ENCODE results near the gene SPATA31D1.
"Not testable (repeated sequence)": the region's sequence is repeated elsewhere in the genome, so short reads cannot be mapped to it uniquely, and the experiment has no call there.

The SPATA31D1 gene

DNA sequence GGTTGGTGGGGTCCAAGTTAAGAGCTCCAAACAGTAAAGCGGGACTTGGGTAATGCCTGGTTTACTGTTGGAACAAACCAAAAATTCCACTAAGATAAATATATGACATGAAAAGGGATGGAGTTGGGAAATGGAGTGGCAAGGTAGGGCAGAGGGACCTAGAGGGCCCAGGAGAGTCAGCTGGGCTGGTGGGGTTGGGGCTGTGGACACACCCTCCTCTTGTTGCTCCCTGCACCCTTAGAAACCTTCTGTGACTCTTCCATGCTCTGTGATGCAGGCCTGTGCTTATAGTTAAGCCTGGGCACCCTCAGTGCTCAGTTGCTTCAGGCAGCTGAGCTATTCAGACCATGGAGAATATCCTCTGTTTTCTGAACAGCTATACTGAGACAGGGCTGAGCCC is at the start of gene SPATA31D1:
TSS of gene SPATA31D1 (plus strand) at position 301 of the 400 bp plus-strand sequence. CDS start at position 348, 47 bp downstream.
- not testable (repeated sequence) for DNase-seq (ENCODE audit: low read depth)

DNA sequence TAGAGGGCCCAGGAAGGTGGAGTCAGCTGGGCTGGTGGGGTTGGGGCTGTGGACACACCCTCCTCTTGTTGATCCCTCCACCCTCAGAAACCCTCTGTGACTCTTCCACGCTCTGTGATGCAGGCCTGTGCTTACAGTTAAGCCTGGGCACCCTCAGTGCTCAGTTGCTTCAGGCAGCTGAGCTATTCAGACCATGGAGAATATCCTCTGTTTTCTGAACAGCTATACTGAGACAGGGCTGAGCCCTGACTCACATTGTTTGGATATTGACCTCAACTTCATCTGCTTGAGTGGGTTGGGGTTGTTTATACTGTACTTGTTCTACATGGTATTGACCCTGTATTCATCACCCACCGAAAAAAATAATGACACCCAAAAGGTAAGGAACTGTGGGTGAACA is 45.2 kb upstream of the SPATA31D1 start, which contains the start of gene SPATA31D3:
TSS of gene SPATA31D3 (plus strand) at position 108 of the 400 bp plus-strand sequence. CDS start at position 194, 86 bp downstream.
- not testable (repeated sequence) for DNase-seq (ENCODE audit: low read depth)

DNA sequence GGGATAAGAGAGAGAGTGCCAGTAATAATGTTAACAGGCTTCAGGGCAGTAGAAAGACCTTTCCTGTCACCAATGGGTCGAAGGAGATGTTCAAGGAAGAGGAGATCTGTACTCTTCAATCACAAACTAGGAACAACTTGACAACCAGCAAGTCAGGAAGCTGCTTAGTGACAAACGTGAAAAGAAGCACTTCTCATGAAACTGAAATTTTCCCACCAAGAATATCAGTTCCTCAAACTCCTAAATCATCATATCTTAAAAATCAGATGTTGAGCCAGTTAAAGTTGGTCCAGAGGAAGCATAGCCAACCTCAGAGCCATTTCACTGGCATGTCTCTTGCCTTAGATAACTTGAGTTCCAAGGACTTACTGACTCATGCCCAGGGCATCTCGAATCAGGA is 39.9 kb upstream of the SPATA31D1 start:
- DNase-seq (ENCODE audit: low read depth): not testable (repeated sequence)

DNA sequence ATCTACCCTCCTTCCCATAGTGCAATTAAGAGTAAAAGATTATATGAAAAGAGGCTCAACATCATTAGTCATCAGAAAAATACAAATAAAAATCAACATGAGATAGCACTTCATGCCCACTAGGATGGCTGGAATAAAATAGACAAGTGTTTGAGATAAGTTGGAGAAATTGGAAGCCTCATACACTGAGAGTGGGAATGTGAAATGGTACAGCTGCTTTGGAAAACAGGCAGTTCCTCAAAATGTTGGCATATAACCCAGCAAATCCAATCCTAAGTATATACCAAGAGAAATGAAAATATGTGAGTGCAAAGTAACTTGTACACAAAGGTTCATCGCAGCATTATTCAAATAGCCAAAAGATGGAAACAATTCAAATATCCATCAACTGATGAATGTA is 35.5 kb upstream of the SPATA31D1 start:
- no peak for DNase-seq (ENCODE audit: low read depth)

DNA sequence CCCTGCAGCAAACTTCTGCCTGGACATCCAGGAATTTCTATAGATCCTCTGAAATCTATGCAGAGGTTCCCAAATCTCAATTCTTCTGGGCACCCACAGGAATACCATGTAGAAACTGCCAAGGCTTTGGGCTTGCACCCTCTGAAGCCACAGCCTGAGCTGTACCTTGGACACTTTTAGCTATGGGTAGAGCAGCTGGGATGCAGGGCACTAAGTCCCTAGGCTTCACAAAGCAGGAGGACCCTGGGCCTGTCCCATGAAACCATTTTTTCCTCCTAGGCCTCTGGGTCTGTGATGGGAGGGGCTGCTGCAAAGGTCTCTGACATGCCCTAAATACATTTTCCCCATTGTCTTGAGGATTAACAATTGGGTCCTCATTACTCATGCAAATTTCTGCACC is 32.9 kb upstream of the SPATA31D1 start:
- DNase-seq (ENCODE audit: low read depth): no peak

DNA sequence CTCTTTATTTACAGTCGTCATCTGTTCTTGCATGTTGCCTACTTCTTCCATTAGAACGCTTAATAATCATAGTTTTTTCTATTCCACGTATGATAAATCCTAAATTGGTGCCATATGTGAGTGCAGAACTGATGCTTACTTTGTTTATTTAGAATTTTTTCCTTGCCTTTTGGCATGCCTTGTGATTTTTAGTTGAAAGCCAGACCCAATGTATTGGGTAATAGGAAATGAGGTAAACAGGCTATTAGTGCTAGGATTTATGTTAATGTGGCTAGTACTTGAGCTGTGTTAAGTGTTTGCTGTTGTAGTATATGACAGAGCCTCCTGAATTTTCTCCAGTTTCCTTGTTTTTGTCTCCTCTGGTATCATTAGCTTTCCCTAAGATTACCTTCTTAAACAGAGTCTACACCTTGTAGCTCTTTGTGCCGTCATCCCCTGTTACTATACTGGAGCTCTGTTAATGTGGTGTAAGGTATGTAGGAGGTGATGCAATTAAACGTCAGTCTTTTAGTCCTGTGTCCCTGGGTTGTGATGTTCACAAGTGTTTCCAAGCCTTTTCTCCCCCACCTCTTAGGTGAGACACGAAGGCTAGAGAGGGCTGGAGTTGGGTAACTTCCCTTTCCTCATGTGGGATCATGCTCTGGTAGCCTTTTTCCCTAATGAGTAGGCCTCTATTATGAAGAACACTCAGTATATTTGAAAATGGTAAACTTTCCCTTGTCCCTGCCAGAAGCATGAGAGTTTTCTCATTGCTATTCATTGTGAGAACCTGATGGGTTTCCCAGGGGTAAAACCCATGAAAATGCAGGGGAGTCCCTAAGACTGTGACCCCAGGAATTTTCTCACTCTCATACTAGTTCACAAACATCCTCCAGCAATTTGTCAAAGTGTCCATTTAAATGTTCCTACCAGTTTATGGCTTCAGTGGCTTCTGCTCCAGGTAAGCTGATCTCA is 24.1 kb upstream of the SPATA31D1 start:
- no peak for DNase-seq (ENCODE audit: low read depth)

DNA sequence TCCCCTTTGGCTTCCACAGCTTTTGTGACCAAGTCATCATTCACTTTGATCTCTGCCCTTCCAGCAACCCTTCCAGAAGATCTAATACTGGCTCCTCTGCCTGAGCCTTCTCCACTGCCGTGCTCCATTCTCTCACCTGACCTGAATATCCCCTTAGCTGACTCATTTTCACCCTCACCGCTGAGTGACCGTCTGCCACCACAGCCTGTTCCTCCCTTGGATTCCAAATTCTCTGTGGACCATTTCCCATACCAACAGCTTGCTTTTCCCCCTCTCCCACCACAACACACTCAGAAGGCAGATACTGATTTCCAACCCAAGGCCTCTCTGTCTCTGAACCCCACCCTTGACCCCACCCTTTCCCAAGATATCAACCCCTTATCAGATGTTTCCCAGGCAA is 20.5 kb upstream of the SPATA31D1 start:
- DNase-seq (ENCODE audit: low read depth): no peak

DNA sequence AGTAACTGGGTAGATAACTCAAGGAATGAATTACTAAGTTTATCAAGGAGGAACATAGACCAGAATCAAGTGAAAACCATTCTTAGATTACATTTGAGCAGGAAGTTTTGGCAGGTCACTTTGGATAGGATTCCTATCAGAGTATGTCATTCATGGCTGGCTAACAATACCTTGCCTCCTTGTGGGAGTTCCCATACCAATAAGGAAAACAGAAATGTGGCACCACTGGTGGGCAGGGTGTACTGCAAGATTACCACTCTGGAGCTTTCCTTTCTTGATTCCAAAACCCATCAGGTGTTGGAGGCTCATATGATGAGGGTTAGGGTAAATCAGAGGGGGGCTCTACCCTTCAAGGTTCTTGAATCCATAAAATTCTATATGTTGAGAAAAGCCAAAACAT is 18.6 kb upstream of the SPATA31D1 start:
- no peak for DNase-seq (ENCODE audit: low read depth)

DNA sequence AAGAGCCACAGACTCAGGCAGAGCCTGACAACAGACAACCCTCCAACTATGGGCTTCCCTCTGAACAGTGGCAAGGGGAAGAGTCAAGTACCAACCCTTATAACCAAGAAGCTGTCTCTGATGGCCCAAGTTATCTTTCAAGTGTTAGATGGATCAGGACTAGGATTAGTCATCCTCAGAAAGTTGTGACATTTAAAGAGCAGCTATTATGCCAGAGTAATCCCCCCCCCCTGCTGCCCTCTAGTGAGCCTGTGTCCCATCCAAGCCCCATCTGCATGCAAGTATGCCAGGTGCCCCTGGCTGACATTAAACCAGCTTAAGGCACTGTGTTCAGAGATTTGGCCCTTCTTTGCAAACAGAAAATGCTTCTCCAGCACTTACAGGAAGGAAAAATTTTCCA is 16.8 kb upstream of the SPATA31D1 start:
- DNase-seq (ENCODE audit: low read depth): no peak

DNA sequence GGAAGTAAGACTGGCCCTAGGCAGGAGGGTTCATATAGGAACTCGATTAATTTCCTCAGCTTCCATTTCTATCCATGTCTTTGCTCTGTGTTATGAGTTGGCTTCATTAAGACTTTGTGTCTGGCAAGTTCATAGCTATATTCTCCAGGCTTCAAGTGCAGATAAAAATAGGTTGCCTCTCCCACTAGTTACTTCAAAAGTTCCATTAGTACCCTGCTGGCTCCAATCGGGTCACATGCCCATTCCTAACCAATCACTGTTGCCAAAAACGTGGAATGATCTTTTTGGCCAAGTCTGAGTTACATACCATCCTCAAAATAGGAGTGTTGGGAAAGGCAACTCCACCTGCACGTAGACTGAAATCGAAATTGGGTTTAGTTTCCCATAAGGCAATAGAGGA is 13.8 kb upstream of the SPATA31D1 start:
- DNase-seq (ENCODE audit: low read depth): no peak

DNA sequence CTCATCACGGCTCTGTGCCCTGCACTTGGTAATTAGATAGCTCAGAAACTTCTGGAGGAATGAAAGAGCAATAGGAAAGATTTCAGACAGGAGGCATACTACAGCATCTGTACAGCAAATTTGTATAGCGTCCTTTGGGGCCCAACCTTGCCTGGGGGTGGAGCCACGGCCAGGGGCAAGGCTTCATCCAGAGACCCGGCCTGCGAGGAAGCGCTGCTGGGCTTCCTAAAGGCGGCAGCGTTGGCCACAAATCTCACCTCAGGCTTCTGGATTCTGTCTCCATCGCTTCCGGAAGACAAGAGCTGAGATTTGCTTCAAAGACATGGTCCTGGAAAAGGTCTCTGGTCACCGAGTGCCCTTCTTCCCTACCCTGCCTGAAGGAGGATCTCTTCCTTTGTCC is 12.2 kb upstream of the SPATA31D1 start:
- no peak for DNase-seq (ENCODE audit: low read depth)

DNA sequence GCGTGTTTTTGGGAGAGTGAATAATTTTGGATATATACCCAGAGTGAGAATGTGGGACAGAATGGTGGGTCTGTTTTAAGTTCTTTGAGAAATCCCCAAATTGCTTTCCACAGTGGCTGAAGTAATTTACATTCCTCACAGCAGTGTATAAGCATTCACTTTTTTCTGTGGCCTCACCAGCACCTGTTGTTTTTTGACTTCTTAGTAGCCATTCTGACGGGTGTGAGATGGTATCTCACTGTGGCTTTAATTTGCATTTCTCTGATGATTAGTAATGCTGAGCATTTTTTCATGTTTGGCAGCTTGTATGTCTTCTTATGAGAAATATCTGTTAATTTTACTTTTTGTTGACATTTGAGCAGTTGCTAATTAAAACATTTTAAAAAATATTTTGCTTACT is 9.4 kb upstream of the SPATA31D1 start:
- DNase-seq (ENCODE audit: low read depth): no peak

DNA sequence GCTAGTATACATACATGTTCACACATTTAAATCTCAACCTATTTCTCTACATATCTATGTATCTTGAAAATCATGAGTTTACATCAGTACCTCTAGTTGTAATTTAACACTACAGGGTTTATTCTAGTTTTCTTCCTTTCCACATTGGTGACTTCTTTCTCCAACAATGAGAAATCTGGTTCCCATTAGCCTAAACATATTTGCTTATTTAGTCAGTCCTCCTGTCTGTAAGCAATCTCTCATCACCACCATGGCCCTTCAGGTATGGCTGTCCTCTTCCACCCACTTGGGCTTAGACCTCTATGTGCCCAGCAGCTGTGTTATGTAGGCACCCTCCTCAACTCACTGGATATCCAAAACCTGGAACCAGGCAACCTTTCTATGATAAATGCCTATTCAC is 8.0 kb upstream of the SPATA31D1 start:
- DNase-seq (ENCODE audit: low read depth): no peak

DNA sequence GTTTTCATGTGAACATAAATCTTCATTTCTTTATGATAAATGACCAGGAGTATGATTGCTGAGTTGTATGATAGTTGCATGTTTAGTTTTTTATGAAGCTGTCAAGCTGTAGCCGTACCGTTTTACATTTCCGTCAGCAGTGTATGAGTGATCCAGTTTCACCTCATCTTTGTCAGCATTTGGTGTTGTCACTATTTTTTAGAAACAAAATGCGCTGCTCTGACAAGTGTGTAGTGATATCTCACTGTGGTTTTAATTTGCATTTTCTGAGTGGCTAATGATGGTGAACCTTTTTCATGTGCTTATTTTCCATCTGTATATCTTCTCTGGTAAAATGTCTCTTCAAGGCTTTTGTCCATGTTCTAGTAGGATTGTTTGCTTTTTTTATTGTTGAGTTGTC is 6.7 kb upstream of the SPATA31D1 start:
- no peak for DNase-seq (ENCODE audit: low read depth)

DNA sequence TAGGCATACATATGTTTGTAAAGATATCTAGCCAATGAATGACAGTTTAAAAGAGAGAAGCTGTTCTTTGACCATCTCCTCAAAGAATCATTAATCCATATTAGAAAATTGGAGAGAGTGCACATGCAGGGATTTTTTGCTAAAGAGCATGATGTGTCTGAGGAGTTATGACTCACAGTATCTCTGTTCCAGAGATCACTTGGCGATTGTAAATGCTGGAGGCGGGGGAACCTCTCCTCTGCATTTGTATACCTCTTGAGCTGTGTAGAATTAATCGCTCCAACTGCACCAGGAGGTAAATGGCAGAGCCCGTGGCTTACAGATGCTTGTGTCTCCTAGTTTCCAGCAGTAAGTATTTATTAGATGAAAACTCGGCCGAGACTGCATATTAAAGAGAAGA is 3.6 kb upstream of the SPATA31D1 start:
- no peak for DNase-seq (ENCODE audit: low read depth)

DNA sequence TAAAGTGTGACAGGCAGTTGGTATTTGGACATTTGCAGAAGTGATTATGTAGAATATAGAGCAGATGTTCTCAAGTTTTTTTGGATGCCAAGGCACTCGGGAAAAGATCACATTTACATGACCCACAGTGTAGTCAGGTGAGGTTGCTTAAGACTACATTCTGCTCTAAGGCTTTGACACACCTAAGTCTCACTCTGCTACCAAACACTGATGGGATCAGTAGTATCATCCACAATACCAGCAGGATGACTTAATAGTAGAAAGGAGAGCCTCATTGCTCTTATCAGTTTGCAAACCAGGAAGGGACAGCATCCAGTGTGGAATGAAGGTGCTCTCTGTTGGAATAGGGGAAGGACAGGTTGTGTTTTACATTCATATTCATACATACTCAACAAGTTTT is 2.5 kb upstream of the SPATA31D1 start:
- DNase-seq (ENCODE audit: low read depth): no peak

DNA sequence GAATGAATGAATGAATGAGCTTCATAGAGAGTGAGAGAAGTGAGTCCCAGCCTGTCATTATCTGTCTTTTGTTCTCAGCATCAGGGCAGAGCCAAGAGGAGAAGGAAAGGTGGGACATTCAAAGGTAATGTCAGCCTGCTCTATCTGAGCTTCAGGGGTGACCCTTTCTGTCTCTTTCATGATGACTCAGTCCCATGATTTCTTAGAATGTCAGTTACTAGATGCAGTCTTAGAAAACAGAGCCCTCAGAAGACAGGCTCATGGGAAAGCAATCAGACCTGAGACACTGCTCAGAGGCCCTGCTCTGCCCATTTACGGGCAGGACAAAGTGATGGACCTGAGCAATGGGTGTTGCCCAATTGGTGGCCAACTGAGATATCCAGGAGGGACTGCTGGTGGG is 1.1 kb downstream of the SPATA31D1 start:
- DNase-seq (ENCODE audit: low read depth): no peak

DNA sequence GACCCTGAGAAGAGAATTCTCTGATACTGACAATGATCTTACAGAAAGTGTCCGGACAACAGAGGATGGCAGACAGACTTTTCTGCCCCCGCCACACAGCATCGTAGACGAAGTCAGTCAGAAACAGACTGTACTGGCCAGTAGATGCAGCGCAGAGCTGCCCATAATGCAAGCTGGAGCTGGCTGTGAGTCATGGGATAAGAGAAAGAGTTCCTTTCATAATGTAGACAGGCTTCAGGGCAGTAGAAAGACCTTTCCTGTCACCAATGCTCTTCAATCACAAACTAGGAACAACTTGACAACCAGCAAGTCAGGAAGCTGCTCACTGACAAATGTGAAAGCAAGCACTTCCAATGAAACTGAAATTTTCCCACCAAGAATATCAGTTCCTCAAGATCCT is 5.1 kb downstream of the SPATA31D1 start:
- DNase-seq (ENCODE audit: low read depth): no peak

DNA sequence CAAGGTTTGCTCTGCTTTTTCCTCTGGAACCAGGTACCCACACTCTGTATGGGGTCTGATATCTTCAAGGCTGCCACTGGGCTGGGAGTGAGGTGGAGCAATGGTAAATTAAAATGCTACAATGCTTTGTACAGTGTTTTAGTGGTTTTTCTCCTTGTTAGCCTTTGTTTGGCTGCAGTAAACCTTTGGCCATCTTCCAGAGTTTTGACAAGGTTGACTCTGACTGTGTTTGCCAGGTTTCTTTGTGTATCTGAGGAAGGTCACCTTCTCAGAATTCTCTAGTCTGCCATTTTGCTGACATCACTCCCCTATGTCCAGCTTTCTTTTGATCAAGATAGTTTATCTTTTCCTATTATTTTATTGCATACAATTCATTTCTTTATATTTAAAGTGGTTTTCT is 11.2 kb downstream of the SPATA31D1 start:
- no peak for DNase-seq (ENCODE audit: low read depth)

DNA sequence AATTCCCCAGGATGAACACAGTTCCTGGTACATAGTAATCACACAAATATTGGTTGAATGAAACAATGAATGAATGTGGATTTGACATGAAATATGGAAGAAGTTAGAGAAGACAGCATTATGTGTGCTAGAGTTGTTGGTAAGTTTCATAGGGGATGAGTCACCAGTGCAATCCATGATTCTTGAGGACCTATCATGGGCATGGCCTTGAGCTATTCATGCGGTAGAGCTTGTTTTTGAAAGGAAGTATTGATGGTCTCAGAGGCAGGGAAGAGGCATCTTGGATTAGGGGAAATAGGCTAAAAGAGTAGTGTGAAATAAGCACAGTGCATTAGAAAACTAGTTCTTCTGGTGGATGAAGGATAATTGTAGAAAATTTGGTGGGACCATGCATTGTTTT is 22.1 kb downstream of the SPATA31D1 start:
- no peak for DNase-seq (ENCODE audit: low read depth)

DNA sequence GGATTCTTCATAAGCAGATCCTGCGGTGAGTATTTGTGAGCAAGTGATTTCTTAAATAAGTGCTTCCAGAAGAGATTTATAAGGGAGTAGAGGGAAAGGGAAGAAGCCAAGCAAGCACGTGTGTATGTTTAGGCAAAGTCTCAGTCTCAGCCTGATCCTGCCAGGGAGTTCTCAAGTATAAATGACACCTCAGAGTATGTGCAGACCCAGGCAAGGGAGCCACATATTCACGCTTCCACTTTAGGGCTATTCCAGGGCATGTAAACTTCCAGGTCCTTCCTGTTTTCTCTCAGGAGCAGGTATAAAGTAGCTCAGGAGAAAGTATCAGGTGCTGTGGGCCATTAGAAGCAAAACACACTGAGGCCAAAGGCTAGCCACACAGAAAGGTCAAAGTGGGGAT is 22.6 kb downstream of the SPATA31D1 start:
- DNase-seq (ENCODE audit: low read depth): no peak

DNA sequence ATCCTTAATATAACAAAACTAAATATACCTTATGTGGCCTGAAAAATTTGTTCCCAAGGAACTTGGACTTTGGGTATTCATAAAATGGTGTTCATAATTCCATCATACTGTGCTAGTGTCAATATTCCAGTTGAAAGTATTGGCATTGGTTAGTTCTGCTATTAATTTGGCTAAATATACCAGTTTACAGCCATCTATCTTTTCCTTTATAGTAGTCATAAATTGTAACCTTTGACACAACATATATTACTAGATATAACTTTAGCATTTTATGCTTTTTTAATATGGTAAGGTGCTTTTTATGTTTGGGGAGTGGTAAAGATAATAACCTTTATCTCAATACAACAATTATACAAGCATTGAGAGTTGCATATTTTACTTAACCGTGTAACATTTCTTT is 23.7 kb downstream of the SPATA31D1 start:
- no peak for DNase-seq (ENCODE audit: low read depth)

DNA sequence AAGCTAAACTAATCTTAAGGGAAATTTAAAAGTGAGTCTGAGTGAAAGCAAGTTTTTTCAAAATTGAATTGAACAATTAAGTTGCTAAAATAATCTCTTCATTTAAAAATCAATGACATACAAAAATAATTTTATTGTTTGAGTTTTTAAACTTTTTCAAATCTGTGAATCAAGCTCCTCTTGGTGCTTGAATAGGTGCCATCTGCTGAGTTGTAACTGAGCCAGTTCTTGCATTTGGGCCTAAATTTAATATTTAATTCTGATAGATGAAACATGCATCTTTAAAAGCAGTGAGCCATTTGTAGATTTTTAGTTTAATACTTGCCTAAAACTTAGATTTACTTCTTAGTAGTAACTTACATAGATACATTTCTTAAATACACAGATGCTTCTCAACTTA is 31.8 kb downstream of the SPATA31D1 start:
- no peak for DNase-seq (ENCODE audit: low read depth)

DNA sequence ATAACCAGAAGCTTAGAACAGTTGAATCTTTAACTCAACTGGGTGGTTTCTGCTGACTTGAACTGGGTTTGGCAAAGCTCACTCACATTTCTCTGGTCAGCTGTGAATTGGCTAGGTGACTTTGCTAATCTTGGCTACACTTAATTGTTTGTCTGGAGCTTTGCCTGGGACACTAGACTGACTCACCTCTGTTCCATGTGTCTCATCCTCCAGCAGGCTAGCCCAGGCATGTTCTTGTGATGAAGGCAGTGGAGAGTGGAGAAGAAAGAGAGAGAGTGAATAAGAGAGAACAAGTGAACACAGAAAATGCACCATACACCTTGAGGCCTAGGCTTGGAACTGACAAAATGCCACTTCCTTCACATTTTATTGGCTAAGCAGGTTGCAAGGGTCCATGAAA is 32.6 kb downstream of the SPATA31D1 start:
- no peak for DNase-seq (ENCODE audit: low read depth)

Data from stimulated activated CD4-positive, alpha-beta T cell treated with anti-CD3 and anti-CD28 coated beads, Interleukin-2, amount 100 ng/mL, for 4 hours (primary cell).